Measurements from ENCODE around the gene CALML4.
A peak's percentile ranks its signal among the peaks of the same experiment; 100 is the strongest.
"Not testable (repeated sequence)": the region's sequence is repeated elsewhere in the genome, so short reads cannot be mapped to it uniquely, and the experiment has no call there.

The CALML4 gene

GRCh38 chr15:68203956-68204355, 1.2 kb downstream of the CALML4 start:
- H3K9me3 ChIP-seq (ENCODE audit: severe bottlenecking) = no peaks in the 10 kb centered on the region
- no peak for DNase-seq
- no peak overlapping the region for H3K4me3 ChIP-seq (ENCODE audit: low read depth, low read length)
- H3K27me3 ChIP-seq (ENCODE audit: insufficient read depth, low read depth, severe bottlenecking) = no peaks in the 10 kb centered on the region
- no peak for TF ChIP-seq CTCF (IDR thresholded peaks at IDR 0.05; ENCODE audit: low read depth, low read length)
- no peak overlapping the region for H3K27ac ChIP-seq
- peaks cover 28% of the 10 kb centered on the region for H3K36me3 ChIP-seq

GRCh38 chr15:68203486-68203885, 1.6 kb downstream of the CALML4 start:
- Histone ChIP-seq H3K27ac (no peak overlapping the region), H3K9me3 (ENCODE audit: severe bottlenecking) (no peaks in the 10 kb centered on the region), H3K36me3 (peaks cover 26% of the 10 kb centered on the region), H3K27me3 (ENCODE audit: insufficient read depth, low read depth, severe bottlenecking) (no peaks in the 10 kb centered on the region), H3K4me3 (ENCODE audit: low read depth, low read length) (no peak overlapping the region)
- no peak for DNase-seq
- TF ChIP-seq CTCF (IDR thresholded peaks at IDR 0.05; ENCODE audit: low read depth, low read length) = no peak

GRCh38 chr15:68202994-68203393, 2.1 kb downstream of the CALML4 start:
- not testable (repeated sequence) for H3K27ac ChIP-seq; H3K4me3 ChIP-seq (ENCODE audit: low read depth, low read length); H3K27me3 ChIP-seq (ENCODE audit: insufficient read depth, low read depth, severe bottlenecking); DNase-seq; H3K9me3 ChIP-seq (ENCODE audit: severe bottlenecking)
- peaks cover 21% of the 10 kb centered on the region for H3K36me3 ChIP-seq

- Histone ChIP-seq H3K27me3 (ENCODE audit: insufficient read depth, low read depth, severe bottlenecking) (no peaks in the 10 kb centered on the region), H3K27ac (peak overlapping the region; percentile 25), H3K4me3 (ENCODE audit: low read depth, low read length) (no peak overlapping the region), H3K9me3 (ENCODE audit: severe bottlenecking) (no peaks in the 10 kb centered on the region), H3K36me3 (peaks cover 12% of the 10 kb centered on the region; the same call in 1 of the 2 replicates)
- TF ChIP-seq CTCF (IDR thresholded peaks at IDR 0.05; ENCODE audit: low read depth, low read length) = no peak
- DNase-seq = no peak
Measured at GRCh38 chr15:68201879-68202261, 3.3 kb downstream of the CALML4 start.

- Histone ChIP-seq H3K9me3 (ENCODE audit: severe bottlenecking) (no peaks in the 10 kb centered on the region), H3K27ac (peak overlapping the region; percentile 25), H3K4me3 (ENCODE audit: low read depth, low read length) (no peak overlapping the region), H3K27me3 (ENCODE audit: insufficient read depth, low read depth, severe bottlenecking) (no peaks in the 10 kb centered on the region), H3K36me3 (peaks cover 9% of the 10 kb centered on the region; the same call in 1 of the 2 replicates)
- TF ChIP-seq CTCF (IDR thresholded peaks at IDR 0.05; ENCODE audit: low read depth, low read length) = no peak
- no peak for DNase-seq
Measured at GRCh38 chr15:68201153-68201878, 3.8 kb downstream of the CALML4 start.

- H3K27me3 ChIP-seq (ENCODE audit: insufficient read depth, low read depth, severe bottlenecking) = no peaks in the 10 kb centered on the region
- TF ChIP-seq CTCF (IDR thresholded peaks at IDR 0.05; ENCODE audit: low read depth, low read length) = no peak
- no peak overlapping the region for H3K4me3 ChIP-seq (ENCODE audit: low read depth, low read length)
- H3K9me3 ChIP-seq (ENCODE audit: severe bottlenecking) = no peaks in the 10 kb centered on the region
- DNase-seq = no peak
- peaks cover 3% of the 10 kb centered on the region; the same call in 1 of the 2 replicates for H3K36me3 ChIP-seq
- no peak overlapping the region for H3K27ac ChIP-seq
Measured at GRCh38 chr15:68200016-68200861, 4.9 kb downstream of the CALML4 start.
